AG10803 (cell line): ENCODE results near the gene MED7.
"Not testable (repeated sequence)": the region's sequence is repeated elsewhere in the genome, so short reads cannot be mapped to it uniquely, and the experiment has no call there.

ENCODE experiments used
- DNase-seq: peaks from one replicate; pipeline ENCODE4 v3.0.0; 2010; ENCODE audit warnings: low read depth
- H3K4me3 ChIP-seq: 2 replicates; pipeline ENCODE4 v1.5.1; 2011; ENCODE audit warnings: mild to moderate bottlenecking, low read length, control low read depth
- CTCF ChIP-seq: conservative IDR thresholded peaks from 2 replicates; pipeline ENCODE4 v1.5.1; 2011; ENCODE audit warnings: mild to moderate bottlenecking, low read length, control low read depth, inconsistent platforms

The MED7 gene

GRCh38 chr5:157142317-157143126 is at the start of gene MED7:
TSS of gene MED7 (minus strand) at chr5:157142865. CDS start at chr5:157139431, 3,434 bp downstream.
- H3K4me3 ChIP-seq: peak within 1 kb of the TSS; percentile 99
- TF ChIP-seq CTCF: no peak
- DNase-seq: peak; percentile 100

- TF ChIP-seq CTCF: no peak
- H3K4me3 ChIP-seq: no peak overlapping the region
- DNase-seq: no peak
Observed at GRCh38 chr5:157189223-157189622, 46.6 kb upstream of the MED7 start.

GRCh38 chr5:157188270-157188669 is 45.6 kb upstream of the MED7 start:
- no peak for DNase-seq
- no peak for TF ChIP-seq CTCF
- H3K4me3 ChIP-seq: no peak overlapping the region

GRCh38 chr5:157187046-157187754 is 44.5 kb upstream of the MED7 start:
- no peak for TF ChIP-seq CTCF
- DNase-seq: no peak
- H3K4me3 ChIP-seq: no peak overlapping the region

- DNase-seq: no peak
- no peak overlapping the region for H3K4me3 ChIP-seq
- no peak for TF ChIP-seq CTCF
Observed at GRCh38 chr5:157186309-157187045, 43.8 kb upstream of the MED7 start.

GRCh38 chr5:157185122-157185521 is 42.5 kb upstream of the MED7 start:
- DNase-seq, H3K4me3 ChIP-seq: not testable (repeated sequence)

- DNase-seq: no peak
- H3K4me3 ChIP-seq: no peak overlapping the region
- no peak for TF ChIP-seq CTCF
Observed at GRCh38 chr5:157184117-157184670, 41.5 kb upstream of the MED7 start.
